Subcutaneous adipose tissue (tissue), 4 donors: ENCODE data around the gene DHCR24. TPM values are rescaled to one million over a fixed set of nuclear protein-coding genes. Genes with fewer than 3 reads are reported as not detected.

Experiments
- total RNA-seq, 4 donors: library from RNA; depleted of rRNA; stranded (reverse); fragments of >200 nt; gene quantifications; one replicate each; pipeline ENCODE4 v1.1.0, GENCODE V29; 2016
- TF ChIP-seq, protein P1 (sequence below): fragments of 450-650 bp; IDR thresholded peaks from one replicate; pipeline ENCODE4 v1.5.1; 2016; ENCODE audit warnings: low read depth, mild to moderate bottlenecking, control low read depth, antibody characterized with exemption, moderate library complexity

The DHCR24 gene, protein sequence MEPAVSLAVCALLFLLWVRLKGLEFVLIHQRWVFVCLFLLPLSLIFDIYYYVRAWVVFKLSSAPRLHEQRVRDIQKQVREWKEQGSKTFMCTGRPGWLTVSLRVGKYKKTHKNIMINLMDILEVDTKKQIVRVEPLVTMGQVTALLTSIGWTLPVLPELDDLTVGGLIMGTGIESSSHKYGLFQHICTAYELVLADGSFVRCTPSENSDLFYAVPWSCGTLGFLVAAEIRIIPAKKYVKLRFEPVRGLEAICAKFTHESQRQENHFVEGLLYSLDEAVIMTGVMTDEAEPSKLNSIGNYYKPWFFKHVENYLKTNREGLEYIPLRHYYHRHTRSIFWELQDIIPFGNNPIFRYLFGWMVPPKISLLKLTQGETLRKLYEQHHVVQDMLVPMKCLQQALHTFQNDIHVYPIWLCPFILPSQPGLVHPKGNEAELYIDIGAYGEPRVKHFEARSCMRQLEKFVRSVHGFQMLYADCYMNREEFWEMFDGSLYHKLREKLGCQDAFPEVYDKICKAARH
- total RNA-seq: 100 to 1,000 TPM in 3 of 4 donors, 10 to 100 TPM in 1; 66.2 to 180 (median 131) TPM

DNA sequence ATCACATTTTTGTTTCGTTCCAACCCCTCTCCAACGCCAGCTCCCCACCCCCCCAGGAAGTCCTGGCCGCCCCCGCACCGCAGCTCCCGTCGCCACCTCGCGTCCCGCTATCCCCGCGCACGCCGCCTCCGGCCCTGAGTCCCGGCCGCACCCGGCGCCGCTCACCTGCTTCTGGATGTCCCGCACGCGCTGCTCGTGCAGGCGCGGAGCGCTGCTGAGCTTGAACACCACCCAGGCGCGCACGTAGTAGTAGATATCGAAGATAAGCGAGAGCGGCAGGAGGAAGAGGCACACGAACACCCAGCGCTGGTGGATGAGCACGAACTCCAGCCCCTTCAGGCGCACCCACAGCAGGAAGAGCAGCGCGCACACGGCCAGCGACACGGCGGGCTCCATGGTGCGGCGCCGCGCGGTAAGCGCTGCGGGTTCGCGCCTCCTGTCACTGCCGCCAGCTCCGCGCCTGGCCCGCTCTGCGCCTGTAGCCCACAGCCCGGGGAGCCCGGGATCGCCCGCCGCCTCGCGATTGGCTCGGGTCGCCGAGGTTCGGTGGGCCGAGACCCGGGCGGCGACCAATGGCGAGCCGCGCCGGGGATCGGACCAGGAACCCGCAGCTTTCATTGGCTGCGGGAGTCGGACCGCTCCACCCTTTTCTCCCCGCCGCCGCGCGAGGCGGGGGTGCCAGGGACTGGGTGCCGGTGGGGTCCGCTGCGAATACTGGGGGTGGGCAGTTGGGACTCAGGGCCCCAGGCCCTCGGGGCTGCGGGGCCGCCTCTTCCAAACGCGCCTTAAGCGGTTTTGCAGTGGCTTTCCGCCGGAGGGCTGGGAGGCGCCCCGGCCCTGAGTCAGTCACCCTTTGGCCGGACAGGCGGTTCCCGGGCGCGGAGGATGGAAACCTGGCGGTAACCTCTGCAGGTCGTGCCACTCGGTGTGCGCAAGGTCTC, at the start of gene DHCR24:
Gene DHCR24, minus strand, starts transcription at position 472 of the 941 bp plus-strand sequence. Its CDS starts 76 bp downstream, at position 396.
- TF ChIP-seq, protein P1, sequence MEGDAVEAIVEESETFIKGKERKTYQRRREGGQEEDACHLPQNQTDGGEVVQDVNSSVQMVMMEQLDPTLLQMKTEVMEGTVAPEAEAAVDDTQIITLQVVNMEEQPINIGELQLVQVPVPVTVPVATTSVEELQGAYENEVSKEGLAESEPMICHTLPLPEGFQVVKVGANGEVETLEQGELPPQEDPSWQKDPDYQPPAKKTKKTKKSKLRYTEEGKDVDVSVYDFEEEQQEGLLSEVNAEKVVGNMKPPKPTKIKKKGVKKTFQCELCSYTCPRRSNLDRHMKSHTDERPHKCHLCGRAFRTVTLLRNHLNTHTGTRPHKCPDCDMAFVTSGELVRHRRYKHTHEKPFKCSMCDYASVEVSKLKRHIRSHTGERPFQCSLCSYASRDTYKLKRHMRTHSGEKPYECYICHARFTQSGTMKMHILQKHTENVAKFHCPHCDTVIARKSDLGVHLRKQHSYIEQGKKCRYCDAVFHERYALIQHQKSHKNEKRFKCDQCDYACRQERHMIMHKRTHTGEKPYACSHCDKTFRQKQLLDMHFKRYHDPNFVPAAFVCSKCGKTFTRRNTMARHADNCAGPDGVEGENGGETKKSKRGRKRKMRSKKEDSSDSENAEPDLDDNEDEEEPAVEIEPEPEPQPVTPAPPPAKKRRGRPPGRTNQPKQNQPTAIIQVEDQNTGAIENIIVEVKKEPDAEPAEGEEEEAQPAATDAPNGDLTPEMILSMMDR: no peak

DNA sequence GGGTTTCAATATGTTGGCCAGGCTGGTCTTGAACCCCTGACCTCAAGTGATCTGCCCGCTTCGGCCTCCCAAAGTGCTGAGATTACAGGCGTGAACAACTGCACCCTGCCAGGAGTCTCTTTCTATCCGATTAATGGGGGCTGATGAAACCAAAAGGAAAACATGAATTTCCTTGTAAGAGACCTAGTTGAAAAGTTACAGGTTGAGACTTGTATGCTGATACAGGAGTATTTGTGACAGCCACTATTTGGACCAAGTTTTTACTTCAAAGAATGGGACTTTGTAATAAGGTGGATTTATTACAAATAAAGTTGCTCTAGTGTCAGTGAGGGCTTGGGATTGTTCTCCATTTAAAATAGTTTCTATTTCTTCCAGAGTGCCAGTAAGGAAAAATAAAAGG, 49.8 kb upstream of the DHCR24 start:
- TF ChIP-seq, protein P1: no peak

DNA sequence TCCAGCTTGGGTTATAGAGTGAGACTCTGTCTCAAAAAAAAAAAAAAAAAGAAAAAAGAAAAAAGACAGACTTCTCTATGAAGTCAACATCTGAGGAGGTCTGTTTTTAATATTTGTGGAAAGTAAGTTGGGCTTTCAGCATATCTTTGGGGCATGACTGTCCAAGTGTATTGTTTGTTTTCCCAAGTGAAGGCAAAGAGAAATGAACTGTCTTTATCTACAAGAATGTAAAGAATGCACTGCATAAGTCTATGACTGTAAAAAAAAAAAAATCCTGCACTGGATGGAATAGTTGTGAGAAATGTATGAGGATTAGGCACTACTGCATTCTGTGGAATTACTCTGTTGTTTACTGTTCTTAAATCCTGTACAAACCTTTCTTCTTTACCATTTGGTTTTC, 47.9 kb upstream of the DHCR24 start:
- TF ChIP-seq, protein P1: no peak

DNA sequence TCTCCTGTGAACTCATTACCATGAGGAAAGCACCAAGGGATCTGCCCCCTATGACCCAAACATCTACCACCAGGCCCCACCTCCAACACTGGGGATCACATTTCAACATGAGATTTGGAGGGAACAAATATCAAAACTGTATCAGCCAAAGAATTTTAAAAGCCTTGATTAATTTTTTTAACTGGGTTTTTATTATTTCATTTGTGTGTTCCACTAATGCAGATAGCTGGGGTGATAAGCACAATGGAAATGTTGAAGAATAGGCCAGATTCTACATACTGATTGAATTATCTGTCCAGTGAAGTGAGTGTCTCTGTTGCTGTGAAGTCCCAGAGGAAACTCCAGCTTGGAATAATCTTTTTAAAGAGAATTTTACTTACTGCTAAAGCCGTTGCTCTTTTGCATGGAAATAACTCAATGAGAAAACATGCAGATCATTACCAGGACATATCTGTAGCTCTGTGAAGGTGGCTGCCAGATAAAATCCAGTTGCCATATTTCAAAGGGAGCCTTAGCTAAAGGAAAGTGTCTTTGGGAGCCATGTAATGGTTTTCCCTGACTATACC, 44.4 kb upstream of the DHCR24 start:
- TF ChIP-seq, protein P1: no peak

DNA sequence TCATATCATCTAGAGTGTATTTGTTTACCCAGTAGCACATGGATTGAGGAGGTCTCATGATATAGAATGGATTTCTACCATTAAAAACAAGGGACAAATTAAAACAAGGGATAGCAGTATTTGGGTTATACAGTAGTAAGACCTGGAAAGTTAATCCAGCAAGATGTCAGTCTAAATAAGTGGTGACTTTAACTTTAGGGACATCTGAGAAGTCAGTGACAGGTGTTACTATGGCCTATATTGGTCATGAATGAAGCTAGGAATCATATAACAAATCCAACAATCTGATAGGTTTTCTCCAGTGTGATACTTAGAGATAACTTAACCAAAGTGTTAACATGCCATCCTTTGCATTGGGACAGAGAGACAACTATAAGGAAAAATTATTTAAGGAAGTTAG, 42.7 kb upstream of the DHCR24 start:
- TF ChIP-seq, protein P1: no peak

DNA sequence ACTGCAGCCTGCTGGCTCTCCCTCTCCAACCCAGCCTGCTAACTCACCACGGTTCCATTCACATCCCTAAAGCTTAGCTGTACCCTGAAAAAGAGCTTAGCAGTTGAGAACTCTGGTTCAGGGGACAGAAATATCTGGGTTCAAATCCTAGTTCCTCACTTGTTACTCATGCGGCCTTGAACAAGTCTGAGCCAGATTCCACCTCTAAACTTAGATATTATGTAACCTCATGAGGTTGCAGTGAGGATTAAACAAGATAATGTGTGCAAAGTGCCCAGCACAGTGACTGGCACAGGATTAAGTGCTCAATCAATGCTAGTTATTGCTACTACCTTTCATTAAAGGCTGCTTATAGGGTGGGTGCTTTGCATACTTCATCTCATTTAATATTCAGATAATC, 41.3 kb upstream of the DHCR24 start:
- TF ChIP-seq, protein P1: no peak
